GM19372 (cell line): Measurements from ENCODE around the gene IL2RA.
"Not testable (repeated sequence)": the region's sequence is repeated elsewhere in the genome, so short reads cannot be mapped to it uniquely, and the experiment has no call there.

Experiments
- ATAC-seq: cut with Tn5 transposase; IDR thresholded peaks from one replicate; pipeline ENCODE4 v1.9.1; 2021; ENCODE audit warnings: mild to moderate bottlenecking, low read depth, moderate library complexity; ENCODE audit not compliant: unreplicated experiment

IL2RA gene

GRCh38 chr10:6019010-6019782 lies 43.0 kb downstream of the IL2RA start:
- ATAC-seq: no peak

- ATAC-seq: no peak
Observed at GRCh38 chr10:6018422-6018821, 43.7 kb downstream of the IL2RA start.

DNA sequence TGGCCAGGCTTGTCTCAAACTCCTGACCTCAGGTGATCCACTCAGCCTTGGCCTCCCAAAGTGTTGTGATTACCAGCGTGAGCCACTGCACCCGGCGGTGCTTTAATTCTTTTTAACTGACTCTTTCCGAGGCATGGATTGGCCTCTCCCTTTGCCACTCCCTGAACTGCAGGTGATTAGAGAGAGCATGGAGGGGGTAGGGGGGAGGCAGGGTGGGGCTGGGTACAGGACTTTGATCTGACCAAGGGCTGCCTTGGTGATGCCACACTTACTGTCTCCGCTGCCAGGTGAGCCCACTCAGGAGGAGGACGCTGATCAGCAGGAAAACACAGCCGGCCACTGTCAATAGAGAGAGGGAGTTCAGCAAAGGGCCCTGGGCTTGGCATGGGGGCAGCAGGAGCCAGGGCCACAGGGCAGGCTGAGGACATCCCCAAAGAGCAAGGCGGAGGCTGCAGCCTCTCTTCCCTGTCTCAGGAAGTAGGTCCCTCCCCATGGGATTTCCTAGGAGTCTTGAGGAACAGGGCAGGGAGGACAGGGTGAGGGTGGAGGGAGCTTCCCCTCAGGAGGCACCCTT lies 44.3 kb downstream of the IL2RA start:
- no peak for ATAC-seq

- ATAC-seq: no peak
Observed at GRCh38 chr10:6014241-6014761, 47.9 kb downstream of the IL2RA start.

DNA sequence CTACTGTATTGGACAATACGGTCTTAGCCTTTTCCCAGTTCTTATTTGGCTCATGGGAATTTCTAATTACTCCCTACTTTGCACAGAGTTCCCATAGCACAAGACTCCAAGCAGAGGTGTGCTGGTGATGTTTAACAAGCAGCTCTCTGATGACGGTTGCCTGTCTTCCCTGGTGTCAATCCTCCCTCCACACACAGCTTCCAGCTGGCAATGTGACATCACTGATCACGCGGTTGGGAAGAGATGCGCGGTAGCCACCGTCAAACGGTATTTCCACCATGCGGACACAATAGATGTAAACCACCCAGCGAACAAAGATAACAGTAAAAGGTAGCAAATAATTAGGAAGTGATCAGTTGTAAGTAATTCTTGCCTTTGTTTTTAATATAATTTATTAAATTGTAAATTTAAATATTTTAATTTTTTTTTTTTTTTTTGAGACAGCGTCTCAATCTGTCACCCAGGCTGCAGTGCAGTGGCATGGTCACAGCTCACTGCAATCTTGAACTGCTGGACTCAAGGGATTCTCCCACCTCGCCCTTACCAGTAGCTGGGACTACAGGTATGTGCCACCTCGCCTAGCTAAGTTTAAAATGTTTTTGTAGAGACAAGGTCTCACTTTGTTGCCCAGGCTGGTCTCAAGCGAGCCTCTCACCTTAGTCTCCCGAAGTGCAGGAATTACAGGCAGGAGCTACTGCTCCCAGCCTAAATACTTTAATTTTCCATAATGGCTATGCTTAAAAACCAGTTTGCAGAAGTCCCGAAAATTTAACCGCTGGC lies 48.6 kb downstream of the IL2RA start:
- no peak for ATAC-seq

DNA sequence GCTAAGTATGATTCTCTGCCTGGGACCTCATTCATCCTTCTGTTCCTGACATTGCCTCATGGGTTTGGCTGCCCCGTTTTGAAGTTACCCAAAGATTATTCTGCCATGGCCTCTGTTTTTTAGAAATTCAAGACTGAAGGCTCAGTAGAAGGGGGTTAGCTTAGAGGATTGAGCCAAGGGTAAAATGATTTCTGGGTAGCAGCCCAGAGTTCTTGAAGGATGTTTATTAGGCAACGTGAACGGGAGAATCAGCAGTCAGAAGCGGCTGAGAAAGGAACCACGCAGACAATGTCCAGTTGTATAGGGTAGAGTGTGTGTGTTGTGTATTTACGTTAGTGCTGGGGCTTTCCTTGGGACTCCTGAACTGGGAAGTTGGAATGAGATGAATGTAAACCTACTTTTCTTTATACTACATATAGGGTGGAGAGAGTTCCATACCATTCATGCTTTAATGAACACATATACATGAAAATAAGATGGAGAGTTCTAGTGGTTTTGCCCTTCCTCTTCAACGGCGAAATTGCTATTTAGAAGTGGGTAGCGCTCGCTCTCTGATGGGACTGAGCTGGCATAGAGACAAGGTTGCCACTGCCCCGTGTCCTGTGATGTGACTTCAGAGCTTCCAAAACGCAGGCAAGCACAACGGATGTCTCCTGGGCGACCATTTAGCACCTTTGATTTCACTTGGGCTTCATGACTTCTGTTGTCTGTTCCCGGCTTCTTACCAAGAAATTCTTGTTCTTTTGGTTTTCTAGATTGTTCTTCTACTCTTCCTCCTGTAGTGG lies 49.9 kb downstream of the IL2RA start:
- no peak for ATAC-seq

GRCh38 chr10:6011558-6011957 lies 50.6 kb downstream of the IL2RA start:
- ATAC-seq: no peak

DNA sequence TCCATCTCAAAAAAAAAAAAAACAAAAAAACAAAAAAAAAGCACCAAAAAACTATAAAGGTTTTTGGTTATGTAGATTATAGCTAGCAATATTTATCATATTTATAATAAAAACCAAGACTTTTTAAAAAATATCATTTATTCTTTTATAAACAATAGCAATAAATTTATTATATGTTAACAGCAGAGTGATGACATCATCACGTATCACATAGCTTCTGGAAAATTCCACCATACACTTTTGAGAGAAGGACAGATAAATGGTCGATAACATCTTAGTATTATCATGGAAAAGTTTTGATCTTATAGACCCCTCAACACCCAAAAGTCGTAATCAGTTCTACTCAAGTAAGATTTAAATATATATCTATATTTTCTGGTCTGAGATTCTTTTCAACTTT lies 51.6 kb downstream of the IL2RA start:
- no peak for ATAC-seq

- ATAC-seq: no peak
Observed at GRCh38 chr10:6009961-6010360, 52.2 kb downstream of the IL2RA start.

DNA sequence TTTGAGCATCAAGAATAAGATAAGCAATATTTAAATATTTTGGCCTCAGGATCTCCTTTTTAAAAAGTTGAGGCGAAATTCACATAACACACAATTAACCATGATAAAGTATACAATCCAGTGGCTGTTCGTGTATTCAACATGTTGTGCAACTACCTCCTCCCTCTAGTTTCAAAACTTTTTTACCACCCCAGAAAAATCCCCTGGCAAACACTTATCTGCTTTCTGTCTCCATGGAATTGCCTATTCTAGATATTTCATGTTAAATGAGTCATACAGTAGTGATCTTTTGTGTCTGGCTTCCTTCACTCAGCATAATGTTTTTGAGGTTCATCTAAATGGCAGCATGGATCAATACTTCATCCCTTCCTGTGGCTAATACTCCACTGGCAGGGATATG lies 53.0 kb downstream of the IL2RA start:
- ATAC-seq: no peak

- no peak for ATAC-seq
Observed at GRCh38 chr10:6008497-6009142, 53.5 kb downstream of the IL2RA start.

DNA sequence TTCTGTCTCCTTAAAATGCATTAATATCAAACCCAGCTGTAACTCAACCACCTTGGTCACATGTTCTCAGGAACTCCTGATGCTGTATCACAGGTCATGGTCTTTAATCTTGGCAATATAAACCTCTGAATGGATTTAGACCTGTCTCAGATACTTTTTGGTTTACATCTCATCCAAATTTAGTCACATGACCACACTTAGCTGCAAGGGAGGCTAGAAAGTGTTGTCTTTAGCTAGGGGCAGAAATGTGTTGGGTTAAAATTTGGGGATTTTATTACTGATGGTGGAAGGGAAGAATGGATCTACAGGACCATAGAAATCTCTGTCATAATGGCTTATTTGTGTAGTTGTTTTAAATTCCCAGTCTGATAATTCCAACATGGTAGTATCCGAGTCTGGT lies 55.2 kb downstream of the IL2RA start:
- ATAC-seq: no peak

GRCh38 chr10:6006546-6006945 lies 55.6 kb downstream of the IL2RA start:
- ATAC-seq: no peak

DNA sequence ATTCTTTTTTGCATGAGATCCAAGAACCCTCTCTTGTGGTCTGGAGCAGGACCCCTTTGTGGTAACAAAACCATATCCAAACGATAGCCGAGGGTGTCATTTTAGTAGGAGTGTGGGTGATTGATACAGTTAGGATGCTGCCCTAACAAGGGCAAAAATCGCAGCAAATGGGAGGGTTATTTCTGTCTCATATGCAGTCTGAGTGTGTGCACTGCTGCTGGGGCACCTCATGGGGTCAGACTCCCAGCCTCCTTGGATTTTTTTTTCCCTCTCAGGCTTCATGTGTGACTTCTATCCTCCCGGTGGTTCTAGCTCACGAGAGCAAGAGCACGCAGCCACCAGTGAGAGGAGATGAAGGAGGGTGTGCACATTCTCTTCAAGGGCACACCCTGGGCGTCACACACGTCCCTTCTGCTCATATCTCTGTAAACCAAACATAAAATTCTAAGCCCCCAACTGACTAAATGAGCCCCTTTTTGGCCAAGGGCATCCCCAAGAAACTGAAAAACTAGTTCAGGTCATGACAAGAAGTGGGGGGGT lies 56.2 kb downstream of the IL2RA start:
- no peak for ATAC-seq

DNA sequence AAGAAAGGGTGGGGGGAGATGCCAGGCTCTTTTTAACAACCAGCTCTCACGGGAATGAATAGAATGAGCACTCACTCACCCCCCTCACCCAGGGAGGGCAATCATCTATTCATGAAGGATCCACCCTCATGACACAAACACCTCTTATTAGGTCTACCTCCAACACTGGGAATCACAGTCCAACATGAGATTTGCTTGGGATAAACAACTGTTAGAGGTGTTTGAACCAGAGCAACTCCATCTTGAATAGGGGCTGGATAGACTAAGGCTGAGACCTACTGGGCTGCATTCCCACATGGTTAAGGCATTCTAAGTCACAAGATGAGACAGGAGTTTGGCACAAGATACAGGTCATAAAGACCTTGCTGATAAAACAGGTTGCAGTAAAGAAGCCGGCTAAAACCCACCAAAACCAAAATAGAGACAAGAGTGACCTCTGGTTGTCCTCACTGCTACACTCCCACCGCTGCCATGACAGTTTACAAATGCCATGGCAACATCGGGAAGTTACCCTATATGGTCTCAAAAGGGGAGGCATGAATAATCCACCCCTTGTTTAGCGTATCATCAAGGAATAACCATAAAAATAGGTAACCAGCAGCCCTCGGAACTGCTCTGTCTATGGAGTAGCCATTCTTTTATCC lies 56.9 kb downstream of the IL2RA start:
- not testable (repeated sequence) for ATAC-seq

GRCh38 chr10:6002809-6003510 lies 59.2 kb downstream of the IL2RA start:
- no peak for ATAC-seq

DNA sequence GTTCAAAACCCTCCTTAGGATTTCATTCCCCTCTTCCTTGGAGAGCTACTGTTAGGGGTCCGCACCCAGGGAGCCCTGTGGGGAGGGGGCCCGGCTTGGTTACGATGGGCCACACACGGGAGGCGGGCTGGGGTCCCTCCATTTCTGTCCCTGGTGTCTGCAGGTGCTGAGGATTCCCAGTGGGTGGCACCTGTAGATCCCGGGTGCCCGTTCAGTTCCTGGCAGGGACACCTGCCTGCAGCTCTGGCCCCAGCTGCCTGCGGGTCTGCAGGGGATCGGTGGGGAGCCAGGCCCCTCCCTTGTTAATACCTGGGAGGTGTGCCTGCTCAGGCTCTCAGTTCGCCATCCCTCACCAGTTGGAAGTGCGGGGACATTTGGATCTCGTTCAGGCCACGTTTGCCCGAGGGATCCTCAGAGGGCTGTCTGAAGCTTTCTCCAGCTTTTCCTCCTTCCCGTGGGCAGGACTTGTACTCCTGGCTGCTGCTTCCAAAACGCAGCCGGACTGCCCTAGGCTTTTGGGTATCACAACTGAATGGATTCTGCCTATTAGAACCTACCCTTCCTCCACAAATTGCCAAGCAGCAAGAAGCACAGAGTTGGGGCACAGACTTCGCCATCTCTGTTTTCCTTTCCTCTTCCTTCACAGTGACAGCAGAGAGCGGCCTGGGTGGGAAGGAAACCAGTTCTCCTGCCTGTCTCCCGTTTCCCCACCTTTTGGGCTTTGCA lies 62.6 kb downstream of the IL2RA start:
- no peak for ATAC-seq

DNA sequence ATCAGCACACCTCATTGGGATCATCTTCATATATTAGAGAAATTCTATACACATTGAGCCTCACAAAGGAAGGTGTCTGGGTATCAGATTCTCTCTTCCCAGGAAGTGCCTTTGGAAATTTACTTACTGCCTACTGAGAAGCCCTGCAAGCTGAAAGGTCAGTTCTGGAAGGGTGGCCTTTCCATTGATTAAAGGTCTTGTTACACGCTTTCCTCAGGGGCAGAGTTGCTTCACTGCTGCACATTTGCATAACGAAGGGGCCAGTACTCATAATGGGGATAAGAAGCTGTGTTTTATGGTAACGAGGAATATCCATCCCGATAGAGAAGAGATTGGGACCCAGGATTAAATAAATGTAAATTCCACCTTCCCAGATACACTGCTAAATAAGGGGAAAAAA lies 65.5 kb downstream of the IL2RA start:
- no peak for ATAC-seq
